Panc1 (cell line): ENCODE data around the gene DAD1.

Experiments
- POLR2AphosphoS5 ChIP-seq: IDR thresholded peaks from 2 replicates; pipeline ENCODE4 v1.6.1; 2012; ENCODE audit warnings: mild to moderate bottlenecking, low read depth, low read length, moderate library complexity
- TF ChIP-seq, protein P1 (sequence below): fragments of 450-650 bp; IDR thresholded peaks from 2 replicates; pipeline ENCODE4 v1.5.1; 2017; ENCODE audit warnings: mild to moderate bottlenecking

DNA sequence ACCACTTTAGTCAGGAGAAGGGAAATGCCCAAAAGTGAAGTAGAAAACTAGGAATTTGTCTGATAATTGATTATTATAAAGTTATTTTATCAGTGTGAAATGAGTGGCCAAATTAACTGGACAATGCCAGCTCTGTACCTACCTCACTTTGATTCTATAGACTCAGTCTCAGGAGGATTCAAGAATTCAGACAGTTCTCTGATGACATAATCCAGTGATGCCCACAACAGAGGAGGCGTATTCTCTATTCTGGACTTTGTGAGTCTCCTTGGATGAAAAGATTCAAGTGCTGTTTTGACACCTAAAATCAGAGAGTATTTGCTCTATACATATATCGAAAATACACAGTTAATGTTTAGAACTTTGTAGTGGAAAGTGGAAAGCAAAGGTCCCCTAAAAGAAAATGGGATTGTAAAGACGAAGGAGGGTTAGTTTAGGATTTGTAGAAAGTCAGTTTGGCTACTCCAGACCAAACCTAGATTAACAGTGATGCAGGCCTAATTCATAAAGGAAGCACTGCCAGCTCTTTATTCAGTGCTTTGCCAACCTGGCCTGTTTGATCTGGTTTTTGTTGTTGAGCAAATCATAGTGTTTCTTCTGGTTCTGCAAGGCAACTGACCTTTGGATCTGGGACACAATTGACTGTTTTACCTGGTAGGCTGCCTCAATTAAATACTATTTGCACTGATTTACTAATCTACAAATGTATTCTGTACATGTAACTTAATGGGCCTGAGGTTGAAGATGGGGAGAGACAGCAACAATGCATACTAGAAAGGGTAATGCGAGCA, 67.4 kb downstream of the DAD1 start:
- TF ChIP-seq POLR2AphosphoS5, result no peak
- TF ChIP-seq, protein P1, sequence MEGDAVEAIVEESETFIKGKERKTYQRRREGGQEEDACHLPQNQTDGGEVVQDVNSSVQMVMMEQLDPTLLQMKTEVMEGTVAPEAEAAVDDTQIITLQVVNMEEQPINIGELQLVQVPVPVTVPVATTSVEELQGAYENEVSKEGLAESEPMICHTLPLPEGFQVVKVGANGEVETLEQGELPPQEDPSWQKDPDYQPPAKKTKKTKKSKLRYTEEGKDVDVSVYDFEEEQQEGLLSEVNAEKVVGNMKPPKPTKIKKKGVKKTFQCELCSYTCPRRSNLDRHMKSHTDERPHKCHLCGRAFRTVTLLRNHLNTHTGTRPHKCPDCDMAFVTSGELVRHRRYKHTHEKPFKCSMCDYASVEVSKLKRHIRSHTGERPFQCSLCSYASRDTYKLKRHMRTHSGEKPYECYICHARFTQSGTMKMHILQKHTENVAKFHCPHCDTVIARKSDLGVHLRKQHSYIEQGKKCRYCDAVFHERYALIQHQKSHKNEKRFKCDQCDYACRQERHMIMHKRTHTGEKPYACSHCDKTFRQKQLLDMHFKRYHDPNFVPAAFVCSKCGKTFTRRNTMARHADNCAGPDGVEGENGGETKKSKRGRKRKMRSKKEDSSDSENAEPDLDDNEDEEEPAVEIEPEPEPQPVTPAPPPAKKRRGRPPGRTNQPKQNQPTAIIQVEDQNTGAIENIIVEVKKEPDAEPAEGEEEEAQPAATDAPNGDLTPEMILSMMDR, result no peak
